Measurements from ENCODE around the gene TOPBP1.

TOPBP1 gene

DNA sequence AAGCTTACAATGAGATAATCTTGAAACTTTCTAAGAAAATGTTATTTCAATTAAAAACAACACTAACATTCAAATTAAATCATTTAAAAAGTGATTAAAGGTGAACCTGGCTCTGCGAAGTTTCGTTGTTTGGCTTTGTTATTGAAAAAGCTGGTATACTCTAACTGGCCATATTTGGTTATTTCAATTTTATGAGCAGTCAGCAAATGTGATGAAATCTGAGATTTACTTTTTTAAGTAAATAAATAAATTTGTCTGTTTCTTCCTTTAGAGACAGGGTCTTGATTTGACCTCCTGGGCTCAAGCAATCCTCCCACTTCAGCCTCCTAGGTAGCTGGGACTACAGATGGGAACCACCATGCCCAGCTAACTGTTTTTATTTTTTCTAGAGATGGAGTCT lies 50.2 kb downstream of the TOPBP1 start:
- no peak for DNase-seq (ENCODE audit: low read depth, low spot score)
- TF ChIP-seq, protein P1, sequence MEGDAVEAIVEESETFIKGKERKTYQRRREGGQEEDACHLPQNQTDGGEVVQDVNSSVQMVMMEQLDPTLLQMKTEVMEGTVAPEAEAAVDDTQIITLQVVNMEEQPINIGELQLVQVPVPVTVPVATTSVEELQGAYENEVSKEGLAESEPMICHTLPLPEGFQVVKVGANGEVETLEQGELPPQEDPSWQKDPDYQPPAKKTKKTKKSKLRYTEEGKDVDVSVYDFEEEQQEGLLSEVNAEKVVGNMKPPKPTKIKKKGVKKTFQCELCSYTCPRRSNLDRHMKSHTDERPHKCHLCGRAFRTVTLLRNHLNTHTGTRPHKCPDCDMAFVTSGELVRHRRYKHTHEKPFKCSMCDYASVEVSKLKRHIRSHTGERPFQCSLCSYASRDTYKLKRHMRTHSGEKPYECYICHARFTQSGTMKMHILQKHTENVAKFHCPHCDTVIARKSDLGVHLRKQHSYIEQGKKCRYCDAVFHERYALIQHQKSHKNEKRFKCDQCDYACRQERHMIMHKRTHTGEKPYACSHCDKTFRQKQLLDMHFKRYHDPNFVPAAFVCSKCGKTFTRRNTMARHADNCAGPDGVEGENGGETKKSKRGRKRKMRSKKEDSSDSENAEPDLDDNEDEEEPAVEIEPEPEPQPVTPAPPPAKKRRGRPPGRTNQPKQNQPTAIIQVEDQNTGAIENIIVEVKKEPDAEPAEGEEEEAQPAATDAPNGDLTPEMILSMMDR (IDR thresholded peaks at IDR 0.05; ENCODE audit: low read depth, low read length): no peak
- in situ Hi-C loops (cut with HindIII; ENCODE audit: low sequenced_read_pairs): no loop called here
- H3K4me3 ChIP-seq (ENCODE audit: low read depth, low read length): no peak overlapping the region

DNA sequence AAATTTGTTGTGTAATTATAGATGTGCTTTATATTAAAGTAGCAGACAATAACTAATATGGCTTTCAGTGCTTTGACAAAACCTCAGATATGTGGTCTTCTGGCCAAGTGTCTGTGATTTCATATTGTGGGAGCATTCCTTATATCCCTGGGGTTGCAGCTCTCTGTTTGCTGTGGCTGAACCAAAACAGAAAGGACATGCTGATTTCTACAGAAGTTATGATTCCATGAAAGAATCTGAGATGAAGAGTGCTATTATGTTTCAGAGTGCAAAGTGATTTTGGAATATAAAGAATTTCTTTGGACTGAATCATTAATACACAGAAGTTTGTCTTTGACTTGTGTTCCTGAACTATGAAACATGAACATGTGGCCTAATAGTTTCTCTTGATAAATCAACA lies 51.7 kb downstream of the TOPBP1 start:
- TF ChIP-seq, protein P1 (IDR thresholded peaks at IDR 0.05; ENCODE audit: low read depth, low read length): no peak
- in situ Hi-C loops (cut with HindIII; ENCODE audit: low sequenced_read_pairs): no loop called here
- peak; percentile 38 for DNase-seq (ENCODE audit: low read depth, low spot score)
- H3K4me3 ChIP-seq (ENCODE audit: low read depth, low read length): no peak overlapping the region

DNA sequence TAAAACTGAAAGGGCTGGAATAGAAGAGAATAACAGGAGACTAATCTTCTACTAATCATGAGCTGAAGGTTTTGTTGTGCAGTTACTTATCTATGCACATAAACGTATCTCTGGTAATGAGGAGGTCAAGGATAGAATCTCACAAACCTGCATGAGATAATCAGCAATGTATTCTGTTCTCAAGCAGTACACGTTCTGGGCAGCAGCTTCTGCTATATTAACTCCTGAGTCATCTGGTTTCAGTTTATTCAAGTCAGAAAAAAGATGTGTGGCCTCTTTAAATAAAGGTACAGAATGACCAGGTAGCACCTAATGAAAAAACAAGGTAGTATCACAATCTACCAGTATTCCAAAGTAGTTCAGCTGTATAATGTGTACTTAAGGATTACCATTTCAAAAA lies 53.4 kb downstream of the TOPBP1 start:
- no peak overlapping the region for H3K4me3 ChIP-seq (ENCODE audit: low read depth, low read length)
- TF ChIP-seq, protein P1 (IDR thresholded peaks at IDR 0.05; ENCODE audit: low read depth, low read length): no peak
- in situ Hi-C loops (cut with HindIII; ENCODE audit: low sequenced_read_pairs): no loop called here
- DNase-seq (ENCODE audit: low read depth, low spot score): no peak

DNA sequence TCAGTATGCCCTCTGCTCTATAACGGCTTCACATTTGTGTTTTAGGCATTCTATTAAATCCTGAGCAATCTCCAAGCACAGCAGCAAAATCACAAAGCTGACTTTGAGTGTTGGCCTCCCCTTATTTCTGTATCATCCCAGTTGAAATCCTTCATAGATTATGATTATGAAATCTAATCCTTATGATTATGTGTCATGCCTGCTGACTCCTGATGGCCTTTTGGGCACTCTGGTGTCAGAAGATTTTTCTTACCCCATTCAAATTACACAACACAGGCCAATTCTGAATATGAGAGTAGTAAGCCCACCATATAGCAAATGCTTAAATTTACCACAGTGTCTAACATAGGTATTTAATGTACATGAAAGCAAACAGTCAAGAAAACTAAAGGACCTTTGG lies 53.9 kb downstream of the TOPBP1 start:
- in situ Hi-C loops (cut with HindIII; ENCODE audit: low sequenced_read_pairs): no loop called here
- TF ChIP-seq, protein P1 (IDR thresholded peaks at IDR 0.05; ENCODE audit: low read depth, low read length): no peak
- no peak for DNase-seq (ENCODE audit: low read depth, low spot score)
- no peak overlapping the region for H3K4me3 ChIP-seq (ENCODE audit: low read depth, low read length)

DNA sequence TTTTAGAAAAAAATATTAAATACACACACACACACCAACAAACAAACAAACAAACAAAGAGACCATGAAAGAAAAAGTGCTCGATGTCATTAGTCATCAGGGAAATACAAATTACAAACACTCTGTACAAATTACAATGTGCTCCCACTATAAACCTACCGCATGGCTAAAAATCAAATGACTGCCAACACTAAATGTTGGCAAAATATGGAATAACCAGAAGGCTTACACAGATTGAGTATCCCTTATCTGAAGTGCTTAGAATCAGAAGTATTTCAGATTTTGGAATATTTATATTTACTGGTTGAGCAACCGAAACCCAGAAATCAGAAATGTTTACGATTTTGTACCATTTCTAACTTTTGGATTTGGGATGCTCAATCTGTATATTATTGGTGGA lies 54.8 kb downstream of the TOPBP1 start:
- no peak for DNase-seq (ENCODE audit: low read depth, low spot score)
- in situ Hi-C loops (cut with HindIII; ENCODE audit: low sequenced_read_pairs): no loop called here
- TF ChIP-seq, protein P1 (IDR thresholded peaks at IDR 0.05; ENCODE audit: low read depth, low read length): no peak

DNA sequence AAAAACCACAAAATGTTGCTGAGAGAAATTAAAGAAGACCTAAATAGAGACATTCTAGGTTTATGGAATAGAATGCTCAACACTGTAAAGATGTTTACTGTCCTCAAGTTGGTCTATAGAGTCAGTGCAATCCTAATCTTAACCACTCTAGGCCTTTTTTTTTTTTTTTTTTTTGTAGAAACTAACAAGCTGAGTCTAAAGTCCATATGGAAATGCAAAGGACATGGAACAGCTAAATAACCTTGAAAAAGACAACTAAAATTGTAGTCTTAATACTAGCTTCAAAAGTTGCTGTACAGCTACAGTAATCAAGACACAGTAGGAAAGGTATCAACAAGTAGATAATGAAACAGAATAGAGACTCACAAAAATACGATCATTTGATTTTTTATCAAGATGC lies 55.4 kb downstream of the TOPBP1 start:
- no peak overlapping the region for H3K4me3 ChIP-seq (ENCODE audit: low read depth, low read length)
- TF ChIP-seq, protein P1 (IDR thresholded peaks at IDR 0.05; ENCODE audit: low read depth, low read length): no peak
- in situ Hi-C loops (cut with HindIII; ENCODE audit: low sequenced_read_pairs): no loop called here
- DNase-seq (ENCODE audit: low read depth, low spot score): no peak

More for the DNA sequence above, 54.8 kb downstream of the TOPBP1 start:
- no peak overlapping the region for H3K4me3 ChIP-seq (ENCODE audit: low read depth, low read length)

DNA sequence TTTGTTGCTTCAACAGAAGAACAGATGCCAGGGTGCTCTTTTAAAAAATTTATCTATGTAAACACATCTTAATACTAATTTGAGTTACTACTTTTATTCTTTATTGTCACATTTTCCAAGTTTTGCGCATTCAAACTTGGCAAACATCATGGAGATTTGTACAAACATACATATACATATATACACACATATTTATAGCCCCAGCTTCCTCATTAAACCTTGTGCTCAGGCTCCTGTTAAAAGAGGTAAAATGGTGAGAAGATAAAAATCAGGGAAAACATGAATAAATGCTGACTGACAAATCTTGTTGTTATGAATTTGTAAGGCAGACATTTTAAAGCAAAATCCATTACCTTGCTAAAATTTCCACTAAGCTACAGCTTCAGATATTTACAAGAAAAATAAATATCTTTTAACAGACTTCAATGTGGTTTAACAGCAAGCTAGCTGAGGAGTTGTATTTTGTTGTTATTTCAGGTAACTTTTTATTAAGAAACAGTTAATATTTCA lies 61.1 kb downstream of the TOPBP1 start:
- no peak overlapping the region for H3K4me3 ChIP-seq (ENCODE audit: low read depth, low read length)

More for the DNA sequence above, 61.1 kb downstream of the TOPBP1 start:
- TF ChIP-seq, protein P1 (IDR thresholded peaks at IDR 0.05; ENCODE audit: low read depth, low read length): no peak
- DNase-seq (ENCODE audit: low read depth, low spot score): no peak
- in situ Hi-C loops (cut with HindIII; ENCODE audit: low sequenced_read_pairs): no loop called here

All from astrocyte of the spinal cord (primary cell).